ENCODE measurements around the gene IRX1. TPM values are rescaled to one million over a fixed set of nuclear protein-coding genes. Genes with fewer than 3 reads are reported as not detected.

IRX1 gene
- total RNA-seq = 12.7 TPM

GRCh38 chr5:3595006-3595961 is at the start of gene IRX1:
TSS of gene IRX1 (plus strand) at chr5:3595832. CDS start at chr5:3596106, 274 bp downstream.

Measured in diencephalon (tissue), 1 donor.